HepG2 (cell line): ENCODE measurements around the gene NAT14. TPM values are rescaled to one million over a fixed set of nuclear protein-coding genes. Genes with fewer than 3 reads are reported as not detected.

Experiments used
- CREM ChIP-seq, 2 experiments: sonication (generic) in 1 of 2; formaldehyde crosslinking in 1 of 2; IDR thresholded peaks; 2 replicates each; pipeline versions ENCODE4 v1.4.0 to v1.6.1; 2016 to 2020; ENCODE audit warnings: antibody characterized with exemption in 1 of 2, mild to moderate bottlenecking in 1 of 2, missing genetic modification reagents in 1 of 2
- FOXA3 ChIP-seq: IDR thresholded peaks from 2 replicates; pipeline ENCODE4 v1.6.1; 2016; ENCODE audit warnings: missing genetic modification reagents, missing compliant biosample characterization
- MEIS2 ChIP-seq: sonication (generic); formaldehyde crosslinking; IDR thresholded peaks from 2 replicates; pipeline ENCODE4 v1.9.0; 2021; ENCODE audit warnings: mild to moderate bottlenecking, missing genetic modification reagents
- NONO ChIP-seq, 2 experiments: fragments of 450-650 bp in 1 of 2; sonication (generic) in 1 of 2; formaldehyde crosslinking in 1 of 2; IDR thresholded peaks in 1 of 2; conservative IDR thresholded peaks in 1 of 2; 2 replicates each; pipeline versions ENCODE4 v1.6.1 to v1.8.0; 2017 to 2022; ENCODE audit warnings: mild to moderate bottlenecking in 1 of 2, missing genetic modification reagents in 1 of 2, moderate library complexity in 1 of 2
- NPAS2 ChIP-seq: sonication (generic); formaldehyde crosslinking; IDR thresholded peaks from 2 replicates; pipeline ENCODE4 v1.8.0; 2022; ENCODE audit warnings: mild to moderate bottlenecking, missing genetic modification reagents, borderline replicate concordance
- SP5 ChIP-seq: IDR thresholded peaks from 2 replicates; pipeline ENCODE4 v1.6.1; 2016; ENCODE audit warnings: low read depth, borderline replicate concordance
- SRSF1 ChIP-seq: fragments of 200-400 bp; formaldehyde crosslinking; optimal IDR thresholded peaks from 2 replicates; pipeline ENCODE3; 2017; ENCODE audit warnings: mild to moderate bottlenecking, low read depth, low read length, moderate library complexity
- TARDBP ChIP-seq: sonication (generic); formaldehyde crosslinking; IDR thresholded peaks from 2 replicates; pipeline ENCODE4 v1.8.0; 2022; ENCODE audit warnings: mild to moderate bottlenecking, missing genetic modification reagents
- ZNF160 ChIP-seq: sonication (generic); formaldehyde crosslinking; IDR thresholded peaks from 2 replicates; pipeline ENCODE4 v1.8.0; 2022; ENCODE audit warnings: mild to moderate bottlenecking, inconsistent platforms, missing genetic modification reagents
- ZNF335 ChIP-seq: sonication (generic); formaldehyde crosslinking; IDR thresholded peaks from 2 replicates; pipeline ENCODE4 v1.4.0; 2020; ENCODE audit warnings: missing genetic modification reagents
- ZNF501 ChIP-seq: sonication (generic); formaldehyde crosslinking; IDR thresholded peaks from 2 replicates; pipeline ENCODE4 v1.5.1; 2020; ENCODE audit warnings: mild to moderate bottlenecking, moderate library complexity, missing genetic modification reagents
- ZNF562 ChIP-seq: sonication (generic); formaldehyde crosslinking; IDR thresholded peaks from 2 replicates; pipeline ENCODE4 v1.8.0; 2022; ENCODE audit warnings: missing genetic modification reagents, borderline replicate concordance
- polyA plus RNA-seq, 8 experiments: library from polyadenylated mRNA; depleted of rRNA in 3 of 8; stranded (reverse) in 7 of 8; unstranded in 1 of 8; fragments of >200 nt; fragmentation: Illumina TruSeq in 4 of 8; extraction: Trizol in 4 of 8; gene quantifications; 2 replicates each; pipeline versions ENCODE4 v1.2.1 to v1.2.3, GENCODE V29; 2011 to 2016; ENCODE audit warnings: low read depth in 4 of 8, missing spikeins in 1 of 8, mixed read lengths in 1 of 8; ENCODE audit not compliant: insufficient read depth in 1 of 8
- total RNA-seq, 5 experiments: library from RNA; depleted of rRNA; stranded (reverse); fragments of >200 nt; fragmentation: Illumina TruSeq; extraction: Trizol; gene quantifications; 2 replicates each; pipeline ENCODE4 v1.2.3, GENCODE V29; 2016; ENCODE audit warnings: low read depth in 1 of 5
- TF ChIP-seq, protein P1 (sequence below): sonication (generic); formaldehyde crosslinking; IDR thresholded peaks from 2 replicates; pipeline ENCODE4 v1.4.0; 2020; ENCODE audit warnings: missing genetic modification reagents
- TF ChIP-seq, protein P2 (sequence below), 2 experiments: IDR thresholded peaks; 2 replicates each; pipeline ENCODE4 v1.6.1; 2011 to 2012; ENCODE audit warnings: low read length in 2 of 2, borderline replicate concordance in 1 of 2, low read depth in 1 of 2, mild to moderate bottlenecking in 1 of 2, moderate library complexity in 1 of 2
- TF ChIP-seq, protein P3 (sequence below): sonication (generic); formaldehyde crosslinking; IDR thresholded peaks from 2 replicates; pipeline ENCODE4 v1.4.0; 2020; ENCODE audit warnings: missing genetic modification reagents

The NAT14 gene
- total and polyA plus RNA-seq, 2 of the 13 experiments (the other 11 are each of a cell fraction or from before 2014, with no cell fraction given): 20.7 to 22.3 TPM

DNA sequence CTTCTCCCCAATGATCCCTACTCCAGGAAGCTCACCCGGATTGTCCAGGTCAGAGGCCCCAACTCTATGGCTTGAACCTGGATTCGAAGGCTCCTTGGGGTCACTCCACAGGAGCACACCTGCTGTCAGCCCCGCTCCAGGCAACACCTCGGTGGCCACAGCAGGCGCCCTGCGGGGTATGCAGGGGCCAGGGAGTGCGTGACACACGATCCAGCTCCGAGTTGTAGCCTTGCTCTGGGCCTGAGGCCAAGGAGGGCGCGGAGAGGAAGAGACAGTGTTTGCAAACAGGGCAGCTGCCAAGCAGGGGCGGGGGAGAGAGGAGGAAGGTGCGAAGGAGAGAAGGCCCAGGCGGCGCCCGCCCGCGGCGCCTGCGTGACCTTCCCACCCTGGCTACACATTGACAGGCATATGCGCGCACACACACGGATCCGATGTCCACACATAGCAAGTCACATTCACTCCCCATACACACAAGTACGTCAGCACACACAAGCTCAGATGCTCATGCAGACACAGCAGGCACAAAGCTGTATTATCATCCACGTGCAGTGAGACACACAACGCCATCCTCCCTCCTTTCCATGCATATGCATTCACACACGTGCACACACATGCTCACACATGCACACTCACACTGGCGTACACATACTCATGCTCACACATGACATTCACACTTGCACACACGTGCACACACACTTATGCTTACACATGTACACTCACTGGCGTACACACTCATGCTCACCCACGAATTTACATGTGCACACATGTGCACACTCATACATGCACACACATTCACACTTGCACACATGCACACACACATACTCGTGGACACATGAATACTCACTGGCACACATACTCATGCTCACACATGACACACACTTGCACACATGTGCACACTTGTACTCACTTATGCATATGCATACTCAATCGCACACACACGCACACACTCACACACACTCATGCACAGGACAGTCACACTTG is 41.5 kb downstream of the NAT14 start (continued):
- TF ChIP-seq, protein P1, sequence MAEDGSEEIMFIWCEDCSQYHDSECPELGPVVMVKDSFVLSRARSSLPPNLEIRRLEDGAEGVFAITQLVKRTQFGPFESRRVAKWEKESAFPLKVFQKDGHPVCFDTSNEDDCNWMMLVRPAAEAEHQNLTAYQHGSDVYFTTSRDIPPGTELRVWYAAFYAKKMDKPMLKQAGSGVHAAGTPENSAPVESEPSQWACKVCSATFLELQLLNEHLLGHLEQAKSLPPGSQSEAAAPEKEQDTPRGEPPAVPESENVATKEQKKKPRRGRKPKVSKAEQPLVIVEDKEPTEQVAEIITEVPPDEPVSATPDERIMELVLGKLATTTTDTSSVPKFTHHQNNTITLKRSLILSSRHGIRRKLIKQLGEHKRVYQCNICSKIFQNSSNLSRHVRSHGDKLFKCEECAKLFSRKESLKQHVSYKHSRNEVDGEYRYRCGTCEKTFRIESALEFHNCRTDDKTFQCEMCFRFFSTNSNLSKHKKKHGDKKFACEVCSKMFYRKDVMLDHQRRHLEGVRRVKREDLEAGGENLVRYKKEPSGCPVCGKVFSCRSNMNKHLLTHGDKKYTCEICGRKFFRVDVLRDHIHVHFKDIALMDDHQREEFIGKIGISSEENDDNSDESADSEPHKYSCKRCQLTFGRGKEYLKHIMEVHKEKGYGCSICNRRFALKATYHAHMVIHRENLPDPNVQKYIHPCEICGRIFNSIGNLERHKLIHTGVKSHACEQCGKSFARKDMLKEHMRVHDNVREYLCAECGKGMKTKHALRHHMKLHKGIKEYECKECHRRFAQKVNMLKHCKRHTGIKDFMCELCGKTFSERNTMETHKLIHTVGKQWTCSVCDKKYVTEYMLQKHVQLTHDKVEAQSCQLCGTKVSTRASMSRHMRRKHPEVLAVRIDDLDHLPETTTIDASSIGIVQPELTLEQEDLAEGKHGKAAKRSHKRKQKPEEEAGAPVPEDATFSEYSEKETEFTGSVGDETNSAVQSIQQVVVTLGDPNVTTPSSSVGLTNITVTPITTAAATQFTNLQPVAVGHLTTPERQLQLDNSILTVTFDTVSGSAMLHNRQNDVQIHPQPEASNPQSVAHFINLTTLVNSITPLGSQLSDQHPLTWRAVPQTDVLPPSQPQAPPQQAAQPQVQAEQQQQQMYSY (CRISPR knock-in tag): no peak
- TF ChIP-seq, protein P2, sequence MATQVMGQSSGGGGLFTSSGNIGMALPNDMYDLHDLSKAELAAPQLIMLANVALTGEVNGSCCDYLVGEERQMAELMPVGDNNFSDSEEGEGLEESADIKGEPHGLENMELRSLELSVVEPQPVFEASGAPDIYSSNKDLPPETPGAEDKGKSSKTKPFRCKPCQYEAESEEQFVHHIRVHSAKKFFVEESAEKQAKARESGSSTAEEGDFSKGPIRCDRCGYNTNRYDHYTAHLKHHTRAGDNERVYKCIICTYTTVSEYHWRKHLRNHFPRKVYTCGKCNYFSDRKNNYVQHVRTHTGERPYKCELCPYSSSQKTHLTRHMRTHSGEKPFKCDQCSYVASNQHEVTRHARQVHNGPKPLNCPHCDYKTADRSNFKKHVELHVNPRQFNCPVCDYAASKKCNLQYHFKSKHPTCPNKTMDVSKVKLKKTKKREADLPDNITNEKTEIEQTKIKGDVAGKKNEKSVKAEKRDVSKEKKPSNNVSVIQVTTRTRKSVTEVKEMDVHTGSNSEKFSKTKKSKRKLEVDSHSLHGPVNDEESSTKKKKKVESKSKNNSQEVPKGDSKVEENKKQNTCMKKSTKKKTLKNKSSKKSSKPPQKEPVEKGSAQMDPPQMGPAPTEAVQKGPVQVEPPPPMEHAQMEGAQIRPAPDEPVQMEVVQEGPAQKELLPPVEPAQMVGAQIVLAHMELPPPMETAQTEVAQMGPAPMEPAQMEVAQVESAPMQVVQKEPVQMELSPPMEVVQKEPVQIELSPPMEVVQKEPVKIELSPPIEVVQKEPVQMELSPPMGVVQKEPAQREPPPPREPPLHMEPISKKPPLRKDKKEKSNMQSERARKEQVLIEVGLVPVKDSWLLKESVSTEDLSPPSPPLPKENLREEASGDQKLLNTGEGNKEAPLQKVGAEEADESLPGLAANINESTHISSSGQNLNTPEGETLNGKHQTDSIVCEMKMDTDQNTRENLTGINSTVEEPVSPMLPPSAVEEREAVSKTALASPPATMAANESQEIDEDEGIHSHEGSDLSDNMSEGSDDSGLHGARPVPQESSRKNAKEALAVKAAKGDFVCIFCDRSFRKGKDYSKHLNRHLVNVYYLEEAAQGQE (IDR thresholded peaks at IDR 0.05; ENCODE audit: borderline replicate concordance in 1 of 2, low read depth in 1 of 2, low read length in 2 of 2): no peak
- TF ChIP-seq NPAS2: no peak
- TF ChIP-seq FOXA3 (CRISPR knock-in tag): peak; percentile 36; the same call in 1 of the 2 replicates
- no peak for TF ChIP-seq NONO (IDR thresholded peaks at IDR 0.05)
- peak; percentile 38 for TF ChIP-seq NONO (CRISPR knock-in tag; conservative IDR thresholded peaks at IDR 0.05)
- TF ChIP-seq SRSF1: peak; percentile 47
- peak; percentile 89 for TF ChIP-seq ZNF335 (CRISPR knock-in tag)
- no peak for TF ChIP-seq ZNF501 (CRISPR knock-in tag)
- 0 out of 2 replicates have a peak, but pooled peaks have one; percentile 37 for TF ChIP-seq SP5 (CRISPR knock-in tag)
- no peak for TF ChIP-seq ZNF160 (CRISPR knock-in tag)
- no peak for TF ChIP-seq ZNF562 (CRISPR knock-in tag)
- TF ChIP-seq CREM (IDR thresholded peaks at IDR 0.05): no peak
- no peak for TF ChIP-seq CREM (CRISPR knock-in tag; IDR thresholded peaks at IDR 0.05)
- TF ChIP-seq, protein P3, sequence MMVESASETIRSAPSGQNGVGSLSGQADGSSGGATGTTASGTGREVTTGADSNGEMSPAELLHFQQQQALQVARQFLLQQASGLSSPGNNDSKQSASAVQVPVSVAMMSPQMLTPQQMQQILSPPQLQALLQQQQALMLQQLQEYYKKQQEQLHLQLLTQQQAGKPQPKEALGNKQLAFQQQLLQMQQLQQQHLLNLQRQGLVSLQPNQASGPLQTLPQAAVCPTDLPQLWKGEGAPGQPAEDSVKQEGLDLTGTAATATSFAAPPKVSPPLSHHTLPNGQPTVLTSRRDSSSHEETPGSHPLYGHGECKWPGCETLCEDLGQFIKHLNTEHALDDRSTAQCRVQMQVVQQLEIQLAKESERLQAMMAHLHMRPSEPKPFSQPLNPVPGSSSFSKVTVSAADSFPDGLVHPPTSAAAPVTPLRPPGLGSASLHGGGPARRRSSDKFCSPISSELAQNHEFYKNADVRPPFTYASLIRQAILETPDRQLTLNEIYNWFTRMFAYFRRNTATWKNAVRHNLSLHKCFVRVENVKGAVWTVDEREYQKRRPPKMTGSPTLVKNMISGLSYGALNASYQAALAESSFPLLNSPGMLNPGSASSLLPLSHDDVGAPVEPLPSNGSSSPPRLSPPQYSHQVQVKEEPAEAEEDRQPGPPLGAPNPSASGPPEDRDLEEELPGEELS (CRISPR knock-in tag): 0 out of 2 replicates have a peak, but pooled peaks have one; percentile 13
- TF ChIP-seq MEIS2: no peak
- TF ChIP-seq TARDBP (CRISPR knock-in tag): 0 out of 2 replicates have a peak, but pooled peaks have one; percentile 28
